Measurements from ENCODE around the gene RPL29. TPM values are rescaled to one million over a fixed set of nuclear protein-coding genes. Genes with fewer than 3 reads are reported as not detected.

Gene RPL29
- total RNA-seq, 1 donor from 2014 or later: 588 TPM

DNA sequence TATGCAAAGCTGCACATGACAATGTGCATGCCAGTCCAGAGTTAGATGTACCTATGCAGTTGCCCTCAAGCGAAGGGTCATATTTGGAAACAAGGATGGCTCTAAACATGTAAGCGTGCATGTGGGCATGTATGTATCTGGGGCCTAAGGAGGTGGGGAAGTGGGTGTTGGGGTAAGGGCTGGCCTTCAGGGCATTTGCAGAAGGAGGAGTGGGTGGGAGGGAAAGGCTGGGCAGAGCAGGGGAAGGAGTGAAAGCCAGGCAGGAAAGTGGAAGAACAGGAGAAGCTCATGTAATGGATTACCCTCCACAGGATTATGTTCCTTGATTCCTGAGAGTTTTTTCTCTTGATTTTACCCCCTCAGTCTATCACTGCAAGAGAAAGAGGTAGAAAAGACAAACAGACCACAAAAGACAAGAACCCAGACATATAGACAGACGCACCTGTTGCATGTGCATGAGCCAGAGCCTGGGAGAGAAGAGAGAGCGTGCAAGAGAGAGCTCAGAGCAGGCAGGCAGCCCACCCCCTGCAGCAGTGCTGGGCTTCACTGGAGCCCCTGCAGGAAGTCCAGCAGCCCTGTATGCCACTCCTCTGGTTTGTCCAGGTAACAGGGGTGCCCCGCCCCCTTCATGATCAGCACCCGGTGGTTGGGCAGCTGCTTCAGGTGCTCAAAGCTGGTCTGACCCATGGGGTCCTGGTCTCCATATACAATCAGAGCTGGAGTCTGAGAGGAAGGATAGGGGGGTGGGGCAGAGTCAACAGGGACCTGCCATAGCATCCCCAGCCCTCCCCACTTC, 26.6 kb downstream of the RPL29 start:
- H3K9me3 Mint-ChIP-seq (ENCODE audit: unreplicated experiment): peaks cover 34% of the 10 kb centered on the region
- peaks cover 34% of the 10 kb centered on the region for H3K27me3 Mint-ChIP-seq (ENCODE audit: unreplicated experiment)
- no peak for DNase-seq
- H3K4me3 Mint-ChIP-seq (ENCODE audit: unreplicated experiment): peak overlapping the region; percentile 81
- H3K4me1 Mint-ChIP-seq (ENCODE audit: low read depth, unreplicated experiment): peaks cover 19% of the 10 kb centered on the region
- peaks cover 14% of the 10 kb centered on the region for H3K36me3 Mint-ChIP-seq (ENCODE audit: unreplicated experiment)
- peak overlapping the region; percentile 98 for H3K27ac Mint-ChIP-seq (ENCODE audit: unreplicated experiment)
- TF ChIP-seq, protein P1, sequence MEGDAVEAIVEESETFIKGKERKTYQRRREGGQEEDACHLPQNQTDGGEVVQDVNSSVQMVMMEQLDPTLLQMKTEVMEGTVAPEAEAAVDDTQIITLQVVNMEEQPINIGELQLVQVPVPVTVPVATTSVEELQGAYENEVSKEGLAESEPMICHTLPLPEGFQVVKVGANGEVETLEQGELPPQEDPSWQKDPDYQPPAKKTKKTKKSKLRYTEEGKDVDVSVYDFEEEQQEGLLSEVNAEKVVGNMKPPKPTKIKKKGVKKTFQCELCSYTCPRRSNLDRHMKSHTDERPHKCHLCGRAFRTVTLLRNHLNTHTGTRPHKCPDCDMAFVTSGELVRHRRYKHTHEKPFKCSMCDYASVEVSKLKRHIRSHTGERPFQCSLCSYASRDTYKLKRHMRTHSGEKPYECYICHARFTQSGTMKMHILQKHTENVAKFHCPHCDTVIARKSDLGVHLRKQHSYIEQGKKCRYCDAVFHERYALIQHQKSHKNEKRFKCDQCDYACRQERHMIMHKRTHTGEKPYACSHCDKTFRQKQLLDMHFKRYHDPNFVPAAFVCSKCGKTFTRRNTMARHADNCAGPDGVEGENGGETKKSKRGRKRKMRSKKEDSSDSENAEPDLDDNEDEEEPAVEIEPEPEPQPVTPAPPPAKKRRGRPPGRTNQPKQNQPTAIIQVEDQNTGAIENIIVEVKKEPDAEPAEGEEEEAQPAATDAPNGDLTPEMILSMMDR (IDR thresholded peaks at IDR 0.05; ENCODE audit: partially characterized antibody, unreplicated experiment): no peak

DNA sequence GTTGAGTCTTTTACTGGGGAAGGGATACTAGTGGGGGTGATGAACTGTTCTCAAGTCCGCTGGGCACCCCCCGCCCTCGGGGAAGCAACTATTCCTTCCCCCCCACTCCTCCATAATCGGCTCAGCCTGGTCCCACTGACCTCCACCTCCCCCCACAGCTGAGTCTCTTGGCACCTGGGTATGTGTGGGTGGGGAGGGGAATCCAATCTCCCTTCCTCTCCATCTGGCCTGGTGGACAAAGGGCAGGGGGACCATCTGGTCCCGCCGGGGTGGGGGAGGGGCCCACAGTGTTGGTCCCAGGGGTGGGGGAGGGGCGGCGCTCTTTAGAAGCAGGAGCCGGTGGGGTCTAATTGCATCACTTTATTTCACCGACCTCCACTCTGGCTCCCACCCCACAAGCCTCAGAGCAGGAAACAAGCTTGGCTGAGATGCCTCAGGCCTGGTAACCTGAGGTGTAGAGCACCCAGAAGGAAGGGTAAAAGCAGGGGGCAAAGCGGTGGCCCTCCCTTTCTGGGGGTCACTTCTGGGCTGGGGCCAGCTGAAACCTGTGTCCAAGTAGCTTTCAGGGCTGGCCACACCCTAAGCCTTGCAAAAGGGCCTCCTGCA, 27.4 kb downstream of the RPL29 start:
- Mint-ChIP-seq H3K36me3 (ENCODE audit: unreplicated experiment) (peaks cover 14% of the 10 kb centered on the region), H3K4me1 (ENCODE audit: low read depth, unreplicated experiment) (peaks cover 20% of the 10 kb centered on the region), H3K4me3 (ENCODE audit: unreplicated experiment) (peak overlapping the region; percentile 81), H3K27me3 (ENCODE audit: unreplicated experiment) (peaks cover 31% of the 10 kb centered on the region), H3K9me3 (ENCODE audit: unreplicated experiment) (peaks cover 35% of the 10 kb centered on the region), H3K27ac (ENCODE audit: unreplicated experiment) (peak overlapping the region; percentile 98)
- DNase-seq: peak; percentile 87
- TF ChIP-seq, protein P1 (IDR thresholded peaks at IDR 0.05; ENCODE audit: partially characterized antibody, unreplicated experiment): no peak

DNA sequence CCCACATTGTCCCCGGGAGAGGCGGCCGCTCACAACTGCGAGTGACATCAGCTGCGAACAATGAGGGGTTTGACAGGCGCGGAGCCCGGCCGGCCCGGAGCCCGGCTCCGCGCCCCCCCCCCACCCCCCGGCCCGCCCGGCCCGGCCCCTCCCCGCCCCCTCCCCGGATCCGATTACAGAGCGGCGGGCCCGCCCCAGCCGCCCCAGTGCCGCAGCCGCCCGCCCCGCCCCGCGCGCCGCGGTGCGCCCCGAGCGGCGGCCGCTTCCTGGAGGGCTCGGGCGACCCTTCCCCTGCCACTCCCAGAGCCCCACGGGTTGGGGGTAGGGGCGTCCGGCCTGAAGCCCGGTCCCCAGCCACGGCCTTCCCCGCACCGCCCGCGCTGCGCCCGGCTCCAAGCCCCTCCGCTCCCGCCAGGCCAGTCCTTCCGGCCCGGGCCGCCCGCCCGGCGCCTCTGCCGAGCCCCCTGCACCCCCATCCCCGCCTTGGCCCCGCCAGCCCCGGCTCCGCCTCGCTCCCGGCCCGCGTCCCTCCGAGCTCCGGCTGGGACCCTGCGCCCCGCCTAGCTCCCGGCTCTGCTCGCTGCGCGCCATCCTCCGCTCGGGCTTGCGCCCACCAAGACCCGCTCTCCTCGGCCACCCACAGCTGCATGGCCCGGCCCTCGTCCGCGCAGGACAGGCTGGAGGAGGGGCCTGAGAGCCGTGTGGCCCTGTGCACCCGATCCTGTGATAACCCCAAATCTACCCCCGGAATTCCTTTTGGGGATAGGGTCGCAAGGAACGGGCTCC, 28.1 kb downstream of the RPL29 start, which contains the start of gene PCBP4:
TSS of gene PCBP4 (minus strand) at position 71 of the 786 bp plus-strand sequence. CDS start 6,214 bp downstream, outside the sequence.
- Mint-ChIP-seq H3K27ac (ENCODE audit: unreplicated experiment) (peak within 1 kb of the TSS; percentile 100), H3K27me3 (ENCODE audit: unreplicated experiment) (peaks cover 31% of the 10 kb centered on the region), H3K4me3 (ENCODE audit: unreplicated experiment) (peak within 1 kb of the TSS; percentile 98), H3K4me1 (ENCODE audit: low read depth, unreplicated experiment) (peaks cover 23% of the 10 kb centered on the region), H3K36me3 (ENCODE audit: unreplicated experiment) (peaks cover 14% of the 10 kb centered on the region), H3K9me3 (ENCODE audit: unreplicated experiment) (peaks cover 38% of the 10 kb centered on the region)
- peak; percentile 79 for DNase-seq
- TF ChIP-seq, protein P1 (IDR thresholded peaks at IDR 0.05; ENCODE audit: partially characterized antibody, unreplicated experiment): no peak

DNA sequence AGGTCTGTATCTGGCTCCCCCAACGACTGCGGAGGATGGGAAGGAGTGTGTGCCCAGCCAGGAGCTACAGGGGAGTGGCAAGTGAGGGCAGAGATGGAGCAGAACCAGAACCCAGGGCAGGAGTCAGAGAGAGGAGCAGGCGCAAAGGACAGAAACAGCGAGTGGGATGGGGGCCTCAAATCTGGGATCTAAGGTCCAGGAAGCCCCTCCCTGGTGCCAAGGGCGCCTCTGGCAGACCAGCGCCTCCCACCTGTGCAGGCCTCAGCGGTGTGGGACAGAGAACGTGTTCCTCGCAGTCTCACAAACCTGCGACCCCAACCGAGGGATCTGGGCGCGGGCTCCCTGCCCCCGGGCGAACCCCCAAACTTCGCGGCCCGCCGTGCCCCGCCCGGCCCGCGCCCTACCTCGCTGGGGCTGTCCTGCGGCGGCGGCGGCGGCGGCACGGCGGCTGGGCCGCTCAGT, 28.7 kb downstream of the RPL29 start:
- Mint-ChIP-seq H3K27me3 (ENCODE audit: unreplicated experiment) (peaks cover 32% of the 10 kb centered on the region), H3K4me3 (ENCODE audit: unreplicated experiment) (peak overlapping the region; percentile 98), H3K36me3 (ENCODE audit: unreplicated experiment) (peaks cover 14% of the 10 kb centered on the region), H3K9me3 (ENCODE audit: unreplicated experiment) (peaks cover 40% of the 10 kb centered on the region), H3K4me1 (ENCODE audit: low read depth, unreplicated experiment) (peaks cover 29% of the 10 kb centered on the region), H3K27ac (ENCODE audit: unreplicated experiment) (peak overlapping the region; percentile 100)
- DNase-seq: no peak
- TF ChIP-seq, protein P1 (IDR thresholded peaks at IDR 0.05; ENCODE audit: partially characterized antibody, unreplicated experiment): no peak

Measured in glutamatergic neuron (in vitro differentiated cells).